ENCODE results near the gene MYL4.

DNA sequence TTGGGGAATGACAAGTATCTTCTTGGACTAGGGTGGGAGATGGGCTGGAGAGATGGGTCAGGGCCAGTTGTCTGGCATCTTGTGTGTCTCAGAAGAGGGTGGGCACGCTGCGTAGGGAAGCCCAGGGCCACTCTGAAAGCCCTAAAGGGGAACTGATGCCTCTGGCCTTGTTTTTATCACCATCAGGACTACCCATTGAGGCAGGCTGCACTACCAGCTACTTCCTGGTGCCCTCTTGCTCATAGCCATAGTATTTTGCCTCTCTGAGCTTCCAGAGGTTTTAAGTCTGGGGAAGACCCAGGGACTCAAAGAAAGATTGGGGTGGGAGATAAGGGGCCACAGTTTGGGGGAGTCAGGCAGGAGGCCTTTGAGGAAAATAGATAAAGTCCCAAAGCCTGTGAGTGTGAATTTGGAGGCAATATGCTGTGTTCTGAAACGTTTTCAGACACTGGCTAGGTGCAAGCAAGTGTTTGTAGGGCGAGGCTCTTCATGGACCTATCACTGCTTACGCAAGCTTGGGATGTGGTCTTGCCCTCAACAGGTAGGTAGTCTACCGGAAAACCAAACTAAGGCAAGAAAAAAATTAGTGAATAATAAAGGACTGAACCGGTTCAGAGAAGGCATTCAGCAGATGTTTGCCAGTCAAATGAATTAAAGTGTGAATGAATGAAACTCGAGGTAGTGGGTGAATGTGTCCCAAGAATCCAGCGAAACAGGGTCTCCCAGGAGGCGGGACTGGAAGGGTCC is 43.8 kb downstream of the MYL4 start:
- TF ChIP-seq, protein P1, sequence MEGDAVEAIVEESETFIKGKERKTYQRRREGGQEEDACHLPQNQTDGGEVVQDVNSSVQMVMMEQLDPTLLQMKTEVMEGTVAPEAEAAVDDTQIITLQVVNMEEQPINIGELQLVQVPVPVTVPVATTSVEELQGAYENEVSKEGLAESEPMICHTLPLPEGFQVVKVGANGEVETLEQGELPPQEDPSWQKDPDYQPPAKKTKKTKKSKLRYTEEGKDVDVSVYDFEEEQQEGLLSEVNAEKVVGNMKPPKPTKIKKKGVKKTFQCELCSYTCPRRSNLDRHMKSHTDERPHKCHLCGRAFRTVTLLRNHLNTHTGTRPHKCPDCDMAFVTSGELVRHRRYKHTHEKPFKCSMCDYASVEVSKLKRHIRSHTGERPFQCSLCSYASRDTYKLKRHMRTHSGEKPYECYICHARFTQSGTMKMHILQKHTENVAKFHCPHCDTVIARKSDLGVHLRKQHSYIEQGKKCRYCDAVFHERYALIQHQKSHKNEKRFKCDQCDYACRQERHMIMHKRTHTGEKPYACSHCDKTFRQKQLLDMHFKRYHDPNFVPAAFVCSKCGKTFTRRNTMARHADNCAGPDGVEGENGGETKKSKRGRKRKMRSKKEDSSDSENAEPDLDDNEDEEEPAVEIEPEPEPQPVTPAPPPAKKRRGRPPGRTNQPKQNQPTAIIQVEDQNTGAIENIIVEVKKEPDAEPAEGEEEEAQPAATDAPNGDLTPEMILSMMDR (IDR thresholded peaks at IDR 0.05), result no peak
- TF ChIP-seq POLR2A (IDR thresholded peaks at IDR 0.05), result no peak

Data from uterus (tissue), 2 donors.